Body of pancreas (tissue), 4 donors: ENCODE results near the gene SH3RF2. TPM values are rescaled to one million over a fixed set of nuclear protein-coding genes. Genes with fewer than 3 reads are reported as not detected.

Experiments used
- ATAC-seq: fragments of 150-250 bp; one replicate; pipeline ENCODE4 v1.9.1; 2016
- DNase-seq, 4 donors: peaks; one replicate each; pipeline ENCODE4 v3.0.0-alpha.2; 2019
- H3K27ac ChIP-seq, 4 donors: fragments of 200-600 bp; sonication (generic); 1 replicate in 3 of 4; 2 replicates in 1 of 4; pipeline versions ENCODE4 v1.5.1 to v1.6.1; 2016 to 2019; ENCODE audit warnings: mild to moderate bottlenecking in 1 of 4, mixed read lengths in 1 of 4, moderate library complexity in 1 of 4
- H3K27me3 ChIP-seq, 2 donors: fragments of 200-600 bp; sonication (generic); one replicate each; pipeline ENCODE4 v1.6.0; 2016; ENCODE audit warnings: mild to moderate bottlenecking in 1 of 2
- H3K36me3 ChIP-seq, 2 donors: fragments of 200-600 bp; sonication (generic); replicated peaks in 1 of 2; 2 replicates each; pipeline ENCODE4 v1.5.1; 2016; ENCODE audit warnings: low read depth in 2 of 2; ENCODE audit not compliant: insufficient read depth in 1 of 2
- H3K4me1 ChIP-seq: fragments of 200-600 bp; sonication (generic); one replicate; pipeline ENCODE4 v1.6.0; 2016
- H3K4me3 ChIP-seq, 2 donors: fragments of 200-600 bp; sonication (generic); 1 replicate in 1 of 2; 2 replicates in 1 of 2; pipeline ENCODE4 v1.5.1; 2016 to 2019
- H3K9me3 ChIP-seq, 3 donors: fragments of 200-600 bp; sonication (generic); 1 replicate in 2 of 3; 2 replicates in 1 of 3; pipeline ENCODE4 v1.5.1; 2016
- POLR2A ChIP-seq, 3 donors: fragments of 450-650 bp; IDR thresholded peaks; one replicate each; pipeline ENCODE4 v1.6.1; 2016; ENCODE audit warnings: antibody characterized with exemption in 3 of 3, mild to moderate bottlenecking in 2 of 3
- WGBS, 2 donors: methylation state at CpG; one replicate each; pipeline ENCODE4 v1.1.5; 2017; 5-methylcytosine and 5-hydroxymethylcytosine counted together
- intact Hi-C: fragments of 100-400 bp; cut with DNase I; formaldehyde crosslinking; loops from one replicate; pipeline ENCODE4 v1.15.1; 2023
- total RNA-seq, 2 donors: library from RNA; depleted of rRNA; stranded (reverse); fragments of >200 nt; gene quantifications; one replicate each; pipeline ENCODE4 v1.1.0, GENCODE V29; 2016
- TF ChIP-seq, protein P1 (sequence below), 7 experiments: fragments of 450-650 bp in 4 of 7; fragments of 200-600 bp in 3 of 7; sonication (generic) in 3 of 7; IDR thresholded peaks; one replicate each; pipeline ENCODE4 v1.5.1; 2016 to 2019; ENCODE audit warnings: antibody characterized with exemption in 7 of 7

Gene SH3RF2
- total RNA-seq, 2 donors from 2014 or later: 14.8 to 25.7 TPM

GRCh38 chr5:146079695-146080373, 143.5 kb downstream of the SH3RF2 start:
- H3K27ac ChIP-seq: no peak overlapping the region
- DNase-seq (no peak), ATAC-seq (no peak)
- no peaks in the 10 kb centered on the region for H3K36me3 ChIP-seq
- H3K4me3 ChIP-seq: no peak overlapping the region
- intact Hi-C loops: no loop called here
- no peaks in the 10 kb centered on the region for H3K27me3 ChIP-seq
- no peaks in the 10 kb centered on the region for H3K9me3 ChIP-seq
- H3K4me1 ChIP-seq: no peaks in the 10 kb centered on the region
- no peak for TF ChIP-seq POLR2A (IDR thresholded peaks at IDR 0.05)
- TF ChIP-seq, protein P1, sequence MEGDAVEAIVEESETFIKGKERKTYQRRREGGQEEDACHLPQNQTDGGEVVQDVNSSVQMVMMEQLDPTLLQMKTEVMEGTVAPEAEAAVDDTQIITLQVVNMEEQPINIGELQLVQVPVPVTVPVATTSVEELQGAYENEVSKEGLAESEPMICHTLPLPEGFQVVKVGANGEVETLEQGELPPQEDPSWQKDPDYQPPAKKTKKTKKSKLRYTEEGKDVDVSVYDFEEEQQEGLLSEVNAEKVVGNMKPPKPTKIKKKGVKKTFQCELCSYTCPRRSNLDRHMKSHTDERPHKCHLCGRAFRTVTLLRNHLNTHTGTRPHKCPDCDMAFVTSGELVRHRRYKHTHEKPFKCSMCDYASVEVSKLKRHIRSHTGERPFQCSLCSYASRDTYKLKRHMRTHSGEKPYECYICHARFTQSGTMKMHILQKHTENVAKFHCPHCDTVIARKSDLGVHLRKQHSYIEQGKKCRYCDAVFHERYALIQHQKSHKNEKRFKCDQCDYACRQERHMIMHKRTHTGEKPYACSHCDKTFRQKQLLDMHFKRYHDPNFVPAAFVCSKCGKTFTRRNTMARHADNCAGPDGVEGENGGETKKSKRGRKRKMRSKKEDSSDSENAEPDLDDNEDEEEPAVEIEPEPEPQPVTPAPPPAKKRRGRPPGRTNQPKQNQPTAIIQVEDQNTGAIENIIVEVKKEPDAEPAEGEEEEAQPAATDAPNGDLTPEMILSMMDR (IDR thresholded peaks at IDR 0.05): no peak
- 61 to 81% methylated on average over 7 of the region's 7 CpGs for WGBS, 2 donors

- Histone ChIP-seq H3K27ac (no peak overlapping the region), H3K36me3 (no peaks in the 10 kb centered on the region), H3K9me3 (no peaks in the 10 kb centered on the region), H3K4me3 (no peak overlapping the region), H3K4me1 (no peaks in the 10 kb centered on the region), H3K27me3 (no peaks in the 10 kb centered on the region)
- no peak for DNase-seq
- intact Hi-C loops: no loop called here
- no peak for ATAC-seq
- TF ChIP-seq POLR2A (IDR thresholded peaks at IDR 0.05): no peak
- TF ChIP-seq, protein P1 (IDR thresholded peaks at IDR 0.05): no peak
- WGBS, 2 donors: 51% methylated on average over 6 of the region's 6 CpGs
Observed at GRCh38 chr5:146081556-146081955, 145.2 kb downstream of the SH3RF2 start.

- H3K36me3 ChIP-seq: no peaks in the 10 kb centered on the region
- TF ChIP-seq POLR2A (IDR thresholded peaks at IDR 0.05): no peak
- TF ChIP-seq, protein P1 (IDR thresholded peaks at IDR 0.05): no peak
- no peaks in the 10 kb centered on the region for H3K9me3 ChIP-seq
- H3K4me1 ChIP-seq: no peaks in the 10 kb centered on the region
- no peaks in the 10 kb centered on the region for H3K27me3 ChIP-seq
- no peak overlapping the region for H3K27ac ChIP-seq
- 92 to 95% methylated on average over 3 of the region's 3 CpGs for WGBS, 2 donors
- H3K4me3 ChIP-seq: no peak overlapping the region
- no peak for DNase-seq
- no peak for ATAC-seq
- intact Hi-C loops: no loop called here
Observed at GRCh38 chr5:146082798-146083197, 146.4 kb downstream of the SH3RF2 start.

GRCh38 chr5:146084376-146084775, 148.0 kb downstream of the SH3RF2 start:
- H3K27ac ChIP-seq: no peak overlapping the region
- no peak for TF ChIP-seq POLR2A (IDR thresholded peaks at IDR 0.05)
- TF ChIP-seq, protein P1 (IDR thresholded peaks at IDR 0.05): no peak
- no peaks in the 10 kb centered on the region for H3K36me3 ChIP-seq
- WGBS, 2 donors: 80 to 81% methylated on average over 4 of the region's 4 CpGs
- DNase-seq (no peak), ATAC-seq (no peak)
- H3K9me3 ChIP-seq: no peaks in the 10 kb centered on the region
- no peak overlapping the region for H3K4me3 ChIP-seq
- intact Hi-C loops: no loop called here
- H3K27me3 ChIP-seq: no peaks in the 10 kb centered on the region
- no peaks in the 10 kb centered on the region for H3K4me1 ChIP-seq

DNA sequence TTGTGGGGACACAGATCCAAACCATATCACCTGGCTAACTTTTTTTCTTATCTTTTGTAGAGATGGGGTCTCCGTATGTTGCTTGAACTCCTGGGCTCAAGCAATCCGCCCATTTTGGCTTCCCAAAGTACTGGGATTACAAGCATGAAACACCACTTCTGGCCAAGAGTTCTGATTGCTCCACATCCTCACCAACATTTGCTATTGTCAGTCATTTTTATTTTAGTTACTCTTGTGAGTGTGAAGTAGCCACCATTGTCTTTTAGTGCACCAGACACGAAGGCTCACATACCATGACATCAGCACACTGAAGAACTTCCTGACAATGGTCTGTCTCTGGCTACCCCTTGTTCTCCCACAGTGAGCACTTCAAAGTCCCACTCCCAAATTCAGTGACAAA, 151.7 kb downstream of the SH3RF2 start:
- no peak overlapping the region for H3K27ac ChIP-seq
- no peak for ATAC-seq
- H3K36me3 ChIP-seq: no peaks in the 10 kb centered on the region
- H3K4me1 ChIP-seq: no peaks in the 10 kb centered on the region
- H3K4me3 ChIP-seq: no peak overlapping the region
- intact Hi-C loops: no loop called here
- H3K27me3 ChIP-seq: no peaks in the 10 kb centered on the region
- TF ChIP-seq POLR2A (IDR thresholded peaks at IDR 0.05): no peak
- TF ChIP-seq, protein P1 (IDR thresholded peaks at IDR 0.05): no peak
- WGBS, 2 donors: 82 to 94% methylated on average over 3 of the region's 3 CpGs
- no peaks in the 10 kb centered on the region for H3K9me3 ChIP-seq
- DNase-seq: no peak
